Keratinocyte (primary cell): ENCODE data around the gene STK33.

ENCODE experiments used
- CTCF ChIP-seq, 3 experiments: IDR thresholded peaks in 1 of 3; conservative IDR thresholded peaks in 1 of 3; optimal IDR thresholded peaks in 1 of 3; 2 replicates in 2 of 3; 3 replicates in 1 of 3; pipeline versions ENCODE3 to v1.5.1; 2011; ENCODE audit warnings: low read length in 3 of 3, mild to moderate bottlenecking in 3 of 3, moderate library complexity in 2 of 3, control low read depth in 1 of 3, inconsistent platforms in 1 of 3; ENCODE audit not compliant: insufficient read depth in 2 of 3; ENCODE audit errors: extremely low read depth in 1 of 3
- EZH2 ChIP-seq: IDR thresholded peaks from one replicate; pipeline ENCODE4 v1.6.1; 2012; ENCODE audit warnings: inconsistent platforms, mild to moderate bottlenecking, low read length, moderate library complexity

GRCh38 chr11:8352103-8352875 is 241.7 kb downstream of the STK33 start:
- TF ChIP-seq CTCF (optimal IDR thresholded peaks at IDR 0.05 in 1 of 3, IDR thresholded peaks at IDR 0.05 in 1 of 3, conservative IDR thresholded peaks at IDR 0.05 in 1 of 3; ENCODE audit: extremely low read depth in 1 of 3, insufficient read depth in 2 of 3, low read length in 3 of 3): no peak
- TF ChIP-seq EZH2: no peak
